HG03439 (cell line): Measurements from ENCODE around the gene ERCC2.

Experiments used
- ATAC-seq: cut with Tn5 transposase; IDR thresholded peaks from one replicate; pipeline ENCODE4 v1.9.1; 2021; ENCODE audit warnings: mild to moderate bottlenecking, moderate library complexity; ENCODE audit not compliant: unreplicated experiment

ERCC2 gene

DNA sequence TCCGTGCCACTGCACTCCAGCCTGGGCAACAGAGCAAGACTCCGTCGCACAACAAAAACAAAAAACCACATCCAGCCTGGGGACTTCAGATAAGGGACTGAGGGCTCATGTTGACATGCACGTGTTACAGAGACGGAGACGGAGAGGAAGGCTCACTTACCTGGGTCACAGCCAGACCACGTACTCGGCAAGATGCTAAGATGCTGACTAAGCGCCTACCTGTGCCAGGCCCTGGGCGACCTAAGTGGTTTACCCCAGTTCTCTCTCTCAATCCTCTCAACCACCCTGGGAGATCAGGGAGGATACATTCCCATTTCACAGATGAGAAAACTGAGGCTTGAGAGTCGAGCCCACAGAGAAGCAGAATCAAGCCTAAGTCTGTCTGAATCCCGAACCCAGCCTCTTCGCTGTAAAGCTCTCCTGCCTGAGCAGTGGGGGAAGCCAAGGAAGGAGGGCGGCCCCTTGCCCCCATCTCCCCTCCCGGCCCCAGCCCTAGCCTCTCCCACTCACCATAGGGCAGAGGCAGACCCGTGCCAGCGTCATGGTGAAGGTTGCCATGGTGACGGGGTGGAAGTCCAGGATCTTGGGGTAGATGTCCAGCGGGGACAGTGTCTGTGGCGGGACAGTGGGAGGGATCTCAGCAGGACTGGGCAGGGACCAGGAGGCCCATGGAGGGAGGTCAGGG is 13.5 kb downstream of the ERCC2 start:
- ATAC-seq = no peak

GRCh38 chr19:45355910-45356309 is 14.5 kb downstream of the ERCC2 start:
- ATAC-seq = no peak

DNA sequence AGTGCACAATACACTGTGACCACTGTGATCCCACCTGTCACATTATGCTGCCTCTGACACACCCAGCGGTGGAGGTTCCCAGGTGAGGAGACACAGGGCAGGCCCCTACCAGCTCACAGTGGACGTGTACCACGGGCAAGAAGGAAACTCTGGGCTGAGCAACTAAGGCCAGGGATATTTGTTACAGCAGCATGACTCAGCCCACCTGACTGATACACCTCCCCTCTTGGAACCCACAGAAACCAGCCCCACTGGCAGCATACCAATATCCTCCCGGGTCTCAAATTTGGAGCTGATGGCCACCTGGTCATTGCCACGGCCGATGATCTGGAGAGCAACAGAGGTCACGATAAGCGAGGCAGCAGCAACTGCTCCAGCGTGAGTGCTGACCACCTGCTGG is 15.0 kb downstream of the ERCC2 start:
- no peak for ATAC-seq

GRCh38 chr19:45354241-45354842 is 16.0 kb downstream of the ERCC2 start:
- ATAC-seq = no peak

GRCh38 chr19:45352914-45353796 is 17.2 kb downstream of the ERCC2 start:
- no peak for ATAC-seq

- ATAC-seq = no peak
Measured at GRCh38 chr19:45352471-45352870, 17.9 kb downstream of the ERCC2 start.

DNA sequence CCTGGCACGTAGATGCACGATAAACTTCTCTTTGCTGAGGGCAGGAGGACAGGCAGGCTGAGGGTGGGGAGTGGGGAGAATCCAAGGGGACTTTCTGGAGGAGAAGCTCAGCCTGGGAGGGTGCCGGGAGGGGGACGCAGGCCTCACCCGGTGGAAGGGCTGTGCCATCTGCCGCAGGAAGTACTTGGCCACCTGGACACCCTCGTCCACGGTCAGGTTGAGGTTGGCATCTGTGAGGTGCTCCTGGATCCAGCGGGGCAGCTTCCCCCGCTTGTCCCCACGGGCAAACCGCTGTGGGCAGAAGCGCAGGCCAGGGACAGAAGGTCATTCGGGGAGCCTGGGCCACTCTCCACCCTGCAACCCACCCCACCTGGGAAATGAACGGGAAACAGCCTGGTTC is 18.3 kb downstream of the ERCC2 start:
- no peak for ATAC-seq

GRCh38 chr19:45351401-45351952 is 18.9 kb downstream of the ERCC2 start:
- no peak for ATAC-seq

- ATAC-seq = no peak
Measured at GRCh38 chr19:45350477-45351058, 19.8 kb downstream of the ERCC2 start.

DNA sequence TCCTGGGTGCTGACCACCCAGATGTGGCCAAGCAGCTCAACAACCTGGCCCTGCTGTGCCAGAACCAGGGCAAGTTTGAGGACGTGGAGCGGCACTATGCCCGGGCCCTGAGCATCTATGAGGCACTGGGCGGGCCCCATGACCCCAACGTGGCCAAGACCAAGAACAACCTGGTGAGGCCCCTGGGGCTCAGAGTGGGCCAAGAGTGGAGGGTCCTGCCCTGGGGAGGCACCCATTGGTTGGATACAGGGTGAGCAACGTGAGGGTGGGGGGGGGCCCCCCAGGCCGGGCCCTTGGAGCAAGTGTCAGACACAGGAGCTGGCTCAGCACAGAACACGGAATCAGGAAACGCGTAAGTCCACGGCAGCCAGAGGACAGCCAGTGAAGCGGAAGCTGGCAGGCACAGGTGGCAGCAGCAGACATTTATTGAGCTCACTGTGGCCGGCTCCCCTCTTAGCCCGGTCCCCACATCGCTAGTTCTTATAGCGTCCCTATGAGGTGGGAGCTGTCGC is 20.9 kb downstream of the ERCC2 start:
- no peak for ATAC-seq

GRCh38 chr19:45349126-45349415 is 21.3 kb downstream of the ERCC2 start:
- no peak for ATAC-seq

DNA sequence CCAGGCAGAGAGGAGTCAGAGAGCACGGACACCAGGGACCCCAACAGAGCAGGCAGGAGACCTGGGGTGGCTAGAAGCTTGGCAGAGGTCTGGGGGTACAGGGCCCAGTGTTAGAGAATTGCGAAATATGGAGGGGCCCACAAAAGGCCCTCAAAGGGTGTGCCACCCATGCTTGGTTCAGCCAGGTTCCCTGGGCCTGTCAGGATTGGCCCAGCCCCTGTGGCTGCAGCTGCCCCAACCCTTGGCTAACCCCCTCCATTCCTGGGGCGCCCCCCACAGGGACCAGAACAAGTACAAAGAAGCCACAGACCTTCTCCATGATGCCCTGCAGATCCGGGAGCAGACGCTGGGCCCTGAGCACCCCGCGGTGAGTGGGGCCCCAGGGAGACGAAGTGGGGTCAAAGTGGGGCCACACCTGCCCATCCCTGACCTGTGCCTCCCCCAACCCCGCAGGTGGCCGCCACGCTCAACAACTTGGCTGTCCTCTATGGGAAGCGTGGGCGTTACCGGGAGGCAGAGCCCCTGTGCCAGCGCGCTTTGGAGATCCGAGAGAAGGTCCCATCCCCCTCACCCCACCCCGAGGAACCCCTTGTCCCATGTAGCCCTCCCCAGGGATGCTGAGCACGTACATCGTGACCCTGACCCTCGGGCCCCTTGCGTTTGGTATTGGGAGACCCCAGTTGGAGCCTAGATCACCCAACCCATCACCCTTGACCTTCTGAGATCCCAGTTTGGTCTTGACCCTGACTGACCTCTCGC is 21.8 kb downstream of the ERCC2 start:
- ATAC-seq = no peak

DNA sequence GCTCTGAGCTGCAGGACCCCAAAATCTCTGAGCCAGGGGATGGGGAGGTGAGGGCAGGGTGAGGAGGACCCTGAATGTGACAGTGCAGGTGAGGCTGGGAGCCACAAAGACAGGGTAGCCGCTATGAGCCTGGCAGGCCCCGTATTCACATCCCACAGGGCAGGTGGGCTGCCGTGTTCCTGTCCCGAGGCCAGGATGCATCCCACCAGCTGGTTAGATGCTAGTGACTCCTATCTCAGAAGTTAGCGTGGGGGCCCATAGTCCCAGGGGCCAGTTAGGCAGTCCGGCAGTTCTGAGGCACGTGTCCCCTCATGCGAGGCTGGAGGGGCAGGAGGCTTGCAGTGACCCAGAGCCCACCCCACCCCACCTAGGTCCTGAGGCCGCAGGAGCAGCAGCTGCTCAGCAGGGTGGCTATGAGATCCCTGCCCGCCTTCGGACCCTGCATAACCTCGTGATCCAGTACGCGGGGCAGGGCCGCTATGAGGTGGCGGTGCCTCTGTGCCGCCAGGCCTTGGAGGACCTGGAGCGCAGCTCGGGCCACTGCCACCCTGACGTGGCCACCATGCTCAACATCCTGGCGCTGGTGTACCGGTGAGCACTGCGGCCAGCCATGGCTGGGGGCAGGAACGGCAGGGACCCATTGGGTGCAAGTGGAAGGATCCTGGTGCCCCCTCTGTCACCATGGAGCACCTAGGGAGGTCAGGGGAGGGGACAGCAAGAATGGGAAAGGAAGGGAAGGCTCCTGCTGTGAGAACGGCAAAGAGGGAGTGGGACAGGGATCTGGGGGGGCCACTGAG is 22.6 kb downstream of the ERCC2 start:
- no peak for ATAC-seq

DNA sequence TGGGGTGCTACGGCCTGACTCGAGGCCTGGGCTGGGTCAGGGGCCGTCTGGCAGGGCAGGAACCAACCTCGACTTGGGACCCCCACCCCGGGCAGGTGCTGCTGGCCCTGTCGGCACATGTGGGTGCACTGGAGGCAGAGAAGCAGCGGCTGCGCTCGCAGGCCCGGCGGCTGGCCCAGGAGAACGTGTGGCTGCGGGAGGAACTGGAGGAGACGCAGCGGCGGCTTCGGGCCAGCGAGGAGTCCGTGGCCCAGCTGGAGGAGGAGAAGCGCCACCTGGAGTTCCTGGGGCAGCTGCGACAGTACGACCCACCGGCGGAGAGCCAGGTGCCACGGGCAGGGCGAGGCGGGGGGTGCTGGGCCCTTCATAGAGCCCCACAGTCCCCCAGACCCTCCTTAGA is 23.9 kb downstream of the ERCC2 start:
- no peak for ATAC-seq

DNA sequence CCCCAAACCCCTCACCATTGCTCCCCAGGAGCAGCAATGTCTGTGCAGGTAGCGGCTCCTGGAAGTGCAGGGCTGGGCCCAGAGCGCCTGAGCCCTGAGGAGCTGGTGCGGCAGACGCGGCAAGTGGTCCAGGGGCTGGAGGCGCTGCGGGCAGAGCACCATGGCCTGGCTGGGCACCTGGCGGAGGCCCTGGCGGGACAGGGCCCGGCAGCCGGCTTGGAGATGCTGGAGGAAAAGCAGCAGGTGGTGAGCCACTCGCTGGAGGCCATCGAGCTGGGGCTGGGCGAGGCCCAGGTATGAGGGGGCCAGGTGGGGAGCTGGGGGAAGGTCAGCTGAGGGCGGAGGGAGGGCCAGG is 24.9 kb downstream of the ERCC2 start:
- ATAC-seq = no peak

DNA sequence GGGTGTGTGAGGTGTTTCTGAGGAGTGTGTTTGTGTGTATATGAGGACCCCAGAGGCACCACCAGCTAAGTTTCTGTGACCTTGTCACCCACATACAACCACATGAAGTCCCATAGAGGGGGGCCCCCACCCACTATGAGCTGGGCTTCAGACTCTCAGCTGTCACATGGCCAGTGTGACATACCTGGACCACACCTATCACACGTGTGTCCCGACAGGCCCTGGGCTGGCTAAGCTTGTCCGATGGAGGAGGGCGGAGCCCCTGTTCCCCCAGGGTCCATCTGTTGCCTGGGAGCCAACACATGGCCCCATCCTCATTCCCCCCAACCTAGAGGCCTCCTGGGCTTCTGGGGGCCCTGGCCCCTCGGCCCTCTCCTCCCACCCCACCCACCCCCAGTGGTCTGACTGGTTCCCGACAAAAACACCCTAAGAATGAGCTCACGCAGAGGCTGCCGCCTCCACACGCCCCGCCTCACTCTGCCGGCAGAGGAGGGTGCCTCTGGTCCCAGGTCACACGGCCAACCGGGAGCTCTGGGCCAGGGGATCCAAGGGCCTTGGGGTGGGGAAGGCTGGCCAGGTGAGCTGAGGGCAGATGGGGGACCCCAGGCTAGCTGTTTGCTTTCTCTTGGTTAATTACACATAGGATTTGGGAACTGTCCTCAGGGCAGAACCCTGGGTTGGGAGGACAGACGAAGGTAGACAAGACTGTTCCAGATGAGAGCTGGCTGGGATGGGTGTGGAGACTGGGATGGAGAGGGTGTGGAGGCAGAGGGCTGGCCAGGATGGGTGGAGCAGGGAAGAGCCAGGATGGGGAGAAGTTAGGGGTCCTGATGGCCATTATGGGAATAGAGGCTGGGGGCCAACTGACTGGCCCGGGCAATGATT is 25.5 kb downstream of the ERCC2 start:
- no peak for ATAC-seq

- no peak for ATAC-seq
Measured at GRCh38 chr19:45342911-45343310, 27.5 kb downstream of the ERCC2 start.

DNA sequence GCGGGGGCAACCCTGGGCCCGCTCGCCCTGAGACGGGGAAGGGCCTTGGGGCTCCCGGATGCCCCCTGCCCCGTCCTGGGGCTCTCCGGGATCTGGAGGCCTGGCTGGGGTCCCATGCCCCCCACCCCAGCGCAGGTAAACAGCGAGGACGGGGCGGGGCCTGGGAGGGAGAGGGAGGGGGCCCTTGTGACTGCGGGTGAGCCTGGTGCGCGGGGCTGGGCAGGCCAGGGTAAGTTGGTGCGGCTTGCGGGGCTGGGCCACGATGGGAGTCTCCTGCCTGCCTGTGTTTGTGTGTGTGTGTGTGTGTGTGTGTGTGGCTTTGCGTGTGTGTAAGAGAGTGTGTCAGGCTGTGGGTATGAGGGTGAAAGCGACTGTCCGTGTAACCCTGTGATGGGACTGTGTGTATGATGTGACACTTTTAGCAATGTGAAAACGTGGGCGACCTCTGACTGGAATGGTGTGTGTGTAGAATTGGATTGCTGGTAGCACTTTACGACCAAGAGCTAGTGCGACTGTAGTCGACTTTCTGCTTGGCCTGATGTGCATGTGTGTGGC is 29.4 kb downstream of the ERCC2 start:
- ATAC-seq = no peak
